K562 (cell line): ENCODE data around the gene PREX1. TPM values are rescaled to one million over a fixed set of nuclear protein-coding genes. Genes with fewer than 3 reads are reported as not detected.

Experiments
- ATAC-seq: fragments of 200-7000 bp; cut with Tn5 transposase; 3 replicates; pipeline ENCODE4 v1.9.1; 2020; ENCODE audit warnings: moderate library complexity
- BruUV-seq: library from RNA; stranded (reverse); fragments of 400-500 nt; replicated peaks from 2 replicates; lab custom pipeline; 2021; lab: Mats Ljungman, UMichigan
- CTCF ChIA-PET: fragments of 300-600 bp; formaldehyde crosslinking; extraction: SDS; loops from one replicate; lab custom pipeline; 2021; ENCODE audit warnings: low intra/inter-chr PET ratio; lab: Yijun Ruan, JAX
- POLR2A ChIA-PET: fragments of 300-600, 350-650 bp; sonication (Branson Sonifier 250); formaldehyde crosslinking; extraction: SDS; loops from one replicate; lab custom pipeline; 2021; ENCODE audit warnings: antibody characterized with exemption, inconsistent platforms; lab: Yijun Ruan, JAX
- DNase-seq, 4 experiments: peaks; one replicate each; pipeline versions ENCODE4 v3.0.0 to v3.0.0-alpha.2; 2011 to 2018; ENCODE audit warnings: low spot score in 3 of 4, mixed read lengths in 3 of 4; ENCODE audit errors: extremely low read depth in 1 of 4
- FAIRE-seq: peaks from 2 replicates; lab custom pipeline; 2011; peaks lifted over from hg19 to GRCh38; lab: Jason Lieb, UNC
- H2AFZ ChIP-seq: 2 replicates; pipeline ENCODE4 v1.6.0; 2011; ENCODE audit warnings: low read depth, low read length, control low read depth, inconsistent platforms
- H3K27ac ChIP-seq: fragments of 200-600 bp; 3 replicates; pipeline ENCODE4 v1.8.0; 2011; ENCODE audit warnings: low read depth, mild to moderate bottlenecking, control low read depth, inconsistent platforms, low read length, moderate library complexity, mixed read lengths; ENCODE audit errors: extremely low read depth
- H3K27me3 ChIP-seq, 2 experiments: fragments of 300-600 bp in 1 of 2; 2 replicates in 1 of 2; 3 replicates in 1 of 2; pipeline versions ENCODE4 v1.6.0 to v1.8.0; 2011; ENCODE audit warnings: inconsistent platforms in 2 of 2, low read length in 2 of 2, mild to moderate bottlenecking in 1 of 2, mixed read lengths in 1 of 2, moderate library complexity in 1 of 2; ENCODE audit not compliant: control insufficient read depth in 2 of 2, insufficient read depth in 2 of 2
- H3K36me3 ChIP-seq: fragments of 300-600 bp; 3 replicates; pipeline ENCODE4 v1.8.0; 2011; ENCODE audit warnings: mild to moderate bottlenecking, low read length, inconsistent platforms; ENCODE audit not compliant: control insufficient read depth, insufficient read depth
- H3K4me1 ChIP-seq, 2 experiments: fragments of 200-600 bp in 1 of 2; replicated peaks in 1 of 2; 2 replicates in 1 of 2; 3 replicates in 1 of 2; pipeline versions ENCODE4 v1.5.1 to v1.8.0; 2011; ENCODE audit warnings: inconsistent platforms in 2 of 2, low read length in 2 of 2, mild to moderate bottlenecking in 1 of 2, mixed read lengths in 1 of 2, moderate library complexity in 1 of 2; ENCODE audit not compliant: control insufficient read depth in 2 of 2, insufficient read depth in 2 of 2
- H3K4me2 ChIP-seq: 2 replicates; pipeline ENCODE4 v1.6.1; 2011; ENCODE audit warnings: low read length, control low read depth, inconsistent platforms, mixed read lengths; ENCODE audit not compliant: insufficient read depth
- H3K4me3 ChIP-seq: fragments of 200-600 bp; sonication (generic), shearing (Covaris generic); 2 replicates; pipeline ENCODE4 v1.5.1; 2016; ENCODE audit warnings: control low read depth, inconsistent platforms
- H3K79me2 ChIP-seq: fragments of 200-600 bp; 3 replicates; pipeline ENCODE4 v1.8.0; 2011; ENCODE audit warnings: low read length, inconsistent platforms; ENCODE audit not compliant: control insufficient read depth, insufficient read depth
- H3K9ac ChIP-seq, 2 experiments: 2 replicates each; pipeline versions ENCODE4 v1.6.0 to v1.6.1; 2011; ENCODE audit warnings: low read depth in 2 of 2, low read length in 2 of 2, control low read depth in 1 of 2, inconsistent platforms in 1 of 2, mild to moderate bottlenecking in 1 of 2, mixed read lengths in 1 of 2; ENCODE audit not compliant: insufficient read depth in 1 of 2
- H3K9me1 ChIP-seq: one replicate; pipeline ENCODE4 v1.6.0; 2011; ENCODE audit warnings: inconsistent platforms, mild to moderate bottlenecking, low read length, moderate library complexity; ENCODE audit not compliant: control insufficient read depth, insufficient read depth
- H3K9me3 ChIP-seq: replicated peaks from 2 replicates; pipeline ENCODE4 v1.5.1; 2011; ENCODE audit warnings: low read depth, low read length, inconsistent platforms; ENCODE audit not compliant: control insufficient read depth, insufficient read depth
- H4K20me1 ChIP-seq: replicated peaks from 2 replicates; pipeline ENCODE4 v1.6.1; 2011; ENCODE audit warnings: low read length, inconsistent platforms, mixed read lengths; ENCODE audit not compliant: control insufficient read depth, insufficient read depth
- CCNT2 ChIP-seq: IDR thresholded peaks from 2 replicates; pipeline ENCODE4 v1.6.1; 2011; ENCODE audit warnings: borderline replicate concordance, low read depth, mild to moderate bottlenecking, moderate library complexity, mixed read lengths, low read length; ENCODE audit not compliant: insufficient read length; ENCODE audit errors: extremely low read depth
- ELK1 ChIP-seq: sonication (generic); formaldehyde crosslinking; IDR thresholded peaks from 2 replicates; pipeline ENCODE4 v1.8.1; 2022; ENCODE audit warnings: missing genetic modification reagents
- EZH2 ChIP-seq: IDR thresholded peaks from 2 replicates; pipeline ENCODE4 v1.6.1; 2012; ENCODE audit warnings: low read depth, mild to moderate bottlenecking, inconsistent platforms, low read length, borderline replicate concordance
- HDAC6 ChIP-seq: IDR thresholded peaks from 2 replicates; pipeline ENCODE4 v1.6.1; 2012; ENCODE audit warnings: low read depth, mild to moderate bottlenecking, control low read depth, inconsistent platforms, low read length, moderate library complexity
- KLF13 ChIP-seq: fragments of 450-650 bp; IDR thresholded peaks from 2 replicates; pipeline ENCODE4 v1.6.1; 2016; ENCODE audit warnings: missing genetic modification characterization, low read depth, mild to moderate bottlenecking, missing compliant biosample characterization, moderate library complexity, borderline replicate concordance
- MAFG ChIP-seq: fragments of 450-650 bp; conservative IDR thresholded peaks from 2 replicates; pipeline ENCODE4 v1.6.1; 2016; ENCODE audit warnings: missing genetic modification characterization, missing compliant biosample characterization
- NR2F6 ChIP-seq: fragments of 450-650 bp; formaldehyde crosslinking; IDR thresholded peaks from 2 replicates; pipeline ENCODE4 v1.4.0; 2020; ENCODE audit warnings: mild to moderate bottlenecking
- POLR2A ChIP-seq: fragments of 450-650 bp; conservative IDR thresholded peaks from 2 replicates; pipeline ENCODE4 v1.6.1; 2016
- POLR2B ChIP-seq: fragments of 450-650 bp; IDR thresholded peaks from 2 replicates; pipeline ENCODE4 v1.6.1; 2018; ENCODE audit warnings: low read depth; ENCODE audit not compliant: partially characterized antibody
- RFX5 ChIP-seq: IDR thresholded peaks from 2 replicates; pipeline ENCODE4 v1.6.1; 2011; ENCODE audit warnings: low read depth, mild to moderate bottlenecking, improper control_type of control experiment, low read length
- SIX5 ChIP-seq, 2 experiments: IDR thresholded peaks; 2 replicates each; pipeline ENCODE4 v1.6.1; 2011; ENCODE audit warnings: low read length in 2 of 2, borderline replicate concordance in 1 of 2, low read depth in 1 of 2, mild to moderate bottlenecking in 1 of 2, moderate library complexity in 1 of 2; ENCODE audit not compliant: insufficient read depth in 1 of 2
- SUPT5H ChIP-seq: fragments of 450-650 bp; IDR thresholded peaks from 2 replicates; pipeline ENCODE4 v1.6.1; 2016
- ZNF212 ChIP-seq: fragments of 450-650 bp; formaldehyde crosslinking; IDR thresholded peaks from 2 replicates; pipeline ENCODE4 v1.4.0; 2020; ENCODE audit warnings: mild to moderate bottlenecking
- ZNF407 ChIP-seq: fragments of 450-650 bp; IDR thresholded peaks from 2 replicates; pipeline ENCODE4 v1.6.1; 2016; ENCODE audit warnings: low read depth
- ZNF766 ChIP-seq: fragments of 200-800 bp; sonication (Bioruptor generic); conservative IDR thresholded peaks from 2 replicates; pipeline ENCODE4 v1.6.1; 2016; ENCODE audit warnings: missing genetic modification characterization, missing compliant biosample characterization
- ZNF780A ChIP-seq: fragments of 250-450 bp; sonication (Bioruptor Pico); IDR thresholded peaks from 2 replicates; pipeline ENCODE4 v1.5.0; 2021; ENCODE audit warnings: mild to moderate bottlenecking
- WGBS: fragments of 100-300 bp; shearing (Covaris generic); methylation state at CpG from one replicate; pipeline ENCODE4 v1.1.6; 2016; ENCODE audit warnings: low coverage, mixed read lengths; ENCODE audit not compliant: insufficient coverage; ENCODE audit errors: missing lambda C conversion rate; 5-methylcytosine and 5-hydroxymethylcytosine counted together
- in situ Hi-C: fragments of 300-500 bp; cut with MboI; formaldehyde crosslinking; loops from 4 replicates; pipeline ENCODE4 v1.15.0; 2018; ENCODE audit warnings: inconsistent platforms, mixed read lengths
- intact Hi-C: fragments of 100-400 bp; cut with micrococcal nuclease; formaldehyde crosslinking; loops from 2 replicates; pipeline ENCODE4 v1.14.2; 2022
- polyA plus RNA-seq, 8 experiments: library from polyadenylated mRNA; depleted of rRNA in 4 of 8; stranded (reverse) in 5 of 8; unstranded in 3 of 8; fragments of >200 nt; fragmentation: Nextera tagmentation in 2 of 8; fragmentation: Illumina TruSeq in 1 of 8; extraction: Ambion mirVana in 2 of 8; extraction: Trizol in 1 of 8; gene quantifications; 2 replicates each; pipeline versions ENCODE4 v1.2.1 to v1.2.3, GENCODE V29; 2011 to 2014; ENCODE audit warnings: inconsistent platforms in 1 of 8, missing spikeins in 1 of 8
- total RNA-seq, 7 experiments: library from RNA; depleted of rRNA in 6 of 7; stranded (reverse); fragments of >200 nt in 6 of 7; fragmentation: Illumina TruSeq in 2 of 7; extraction: Trizol in 2 of 7; gene quantifications; 2 replicates each; pipeline versions ENCODE4 v1.2.1 to v1.2.3, GENCODE V29; 2011 to 2021; ENCODE audit warnings: low replicate concordance in 1 of 7

The PREX1 gene
- total and polyA plus RNA-seq, 9 of the 15 experiments (the other 6 are each of a cell fraction or from before 2014, with no cell fraction given) = 0.37 to 10.4 (median 4.8) TPM

- POLR2A ChIA-PET = no interaction called here
- Histone ChIP-seq H2AFZ (no peak overlapping the region), H3K4me1 (0 out of 5 replicates have a peak, but pooled peaks cover 0 to 4% of the 10 kb centered on the region in 2 experiments), H3K4me3 (no peak overlapping the region), H3K27me3 (peaks cover 3 to 25% of the 10 kb centered on the region in 2 experiments; a peak in 3 of 5 replicates), H3K9me1 (no peaks in the 10 kb centered on the region), H3K4me2 (no peak overlapping the region), H3K36me3 (no peaks in the 10 kb centered on the region), H3K9me3 (no peaks in the 10 kb centered on the region), H4K20me1 (no peaks in the 10 kb centered on the region), H3K27ac (no peak overlapping the region), H3K79me2 (no peaks in the 10 kb centered on the region), H3K9ac (no peak overlapping the region)
- FAIRE-seq (no peak), DNase-seq (no peak), ATAC-seq (no peak)
- no TSS peak for BruUV-seq
- in situ Hi-C loops (no loop called here), intact Hi-C loops (no loop called here)
- WGBS = 25% methylated on average over 5 of the region's 5 CpGs
- CTCF ChIA-PET = no interaction called here
- no peak for TF ChIP-seq ZNF407
- no peak for TF ChIP-seq NR2F6 (CRISPR knock-in tag)
- TF ChIP-seq POLR2B = no peak
- no peak for TF ChIP-seq SIX5 (IDR thresholded peaks at IDR 0.05; ENCODE audit: borderline replicate concordance in 1 of 2, insufficient read depth in 1 of 2, low read depth in 1 of 2, low read length in 2 of 2)
- TF ChIP-seq MAFG = peak; percentile 24
- no peak for TF ChIP-seq EZH2
- no peak for TF ChIP-seq RFX5
- TF ChIP-seq CCNT2 = no peak
- no peak for TF ChIP-seq ELK1 (CRISPR knock-in tag)
- TF ChIP-seq SUPT5H = no peak
- no peak for TF ChIP-seq POLR2A
- no peak for TF ChIP-seq ZNF766 (CRISPR knock-in tag)
- no peak for TF ChIP-seq ZNF212 (CRISPR knock-in tag)
- no peak for TF ChIP-seq ZNF780A (CRISPR knock-in tag)
- TF ChIP-seq KLF13 (tag) = no peak
- no peak for TF ChIP-seq HDAC6
These were observed 18.1 kb downstream of the PREX1 start for GRCh38 chr20:48809673-48810072.
